CD4-positive, alpha-beta memory T cell (primary cell): ENCODE measurements around the gene FAM131B. TPM values are rescaled to one million over a fixed set of nuclear protein-coding genes. Genes with fewer than 3 reads are reported as not detected.

Experiments
- CTCF ChIA-PET: fragments of 350-600 bp; sonication (Branson Sonifier 250); formaldehyde crosslinking; loops from one replicate; lab custom pipeline; 2021; ENCODE audit warnings: inconsistent platforms; ENCODE audit not compliant: partially characterized antibody; lab: Charles Lee
- POLR2A ChIA-PET: fragments of 350-600 bp; sonication (Branson Sonifier 250); formaldehyde crosslinking; loops from one replicate; lab custom pipeline; 2021; ENCODE audit not compliant: partially characterized antibody; lab: Charles Lee
- DNase-seq, 5 donors: peaks; one replicate each; pipeline versions ENCODE4 v3.0.0 to v3.0.0-alpha.2; 2020 to 2022; ENCODE audit warnings: mixed read lengths in 1 of 5
- H3K27ac ChIP-seq: one replicate; pipeline ENCODE4 v1.7.0; 2013; ENCODE audit warnings: low read depth, low read length
- H3K27me3 ChIP-seq: 2 replicates; pipeline ENCODE4 v1.7.0; 2013; ENCODE audit warnings: mild to moderate bottlenecking, low read length, moderate library complexity; ENCODE audit not compliant: insufficient read depth
- H3K36me3 ChIP-seq: 2 replicates; pipeline ENCODE4 v1.7.0; 2013; ENCODE audit warnings: mild to moderate bottlenecking, low read length, moderate library complexity; ENCODE audit not compliant: insufficient read depth
- H3K4me1 ChIP-seq: 2 replicates; pipeline ENCODE4 v1.7.0; 2013; ENCODE audit warnings: mild to moderate bottlenecking, low read length, moderate library complexity; ENCODE audit not compliant: insufficient read depth
- H3K4me3 ChIP-seq, 2 donors: one replicate each; pipeline ENCODE4 v1.7.0; 2013; ENCODE audit warnings: low read length in 2 of 2, mild to moderate bottlenecking in 1 of 2
- H3K9me3 ChIP-seq, 2 donors: one replicate each; pipeline ENCODE4 v1.7.0; 2013; ENCODE audit warnings: low read length in 2 of 2, control low read depth in 1 of 2; ENCODE audit not compliant: control insufficient read depth in 1 of 2
- H3K27ac Mint-ChIP-seq, 7 donors: one replicate each; pipeline ENCODE4 v1.8.0; 2020 to 2021; ENCODE audit warnings: mixed read lengths in 7 of 7, mild to moderate bottlenecking in 6 of 7, inconsistent platforms in 3 of 7, moderate library complexity in 3 of 7
- H3K27me3 Mint-ChIP-seq, 2 donors: one replicate each; pipeline ENCODE4 v1.8.0; 2020 to 2021; ENCODE audit warnings: mixed read lengths in 2 of 2
- H3K36me3 Mint-ChIP-seq, 2 donors: one replicate each; pipeline ENCODE4 v1.8.0; 2020 to 2021; ENCODE audit warnings: mixed read lengths in 2 of 2, inconsistent platforms in 1 of 2, mild to moderate bottlenecking in 1 of 2
- H3K4me1 Mint-ChIP-seq, 4 donors: one replicate each; pipeline ENCODE4 v1.8.0; 2020 to 2021; ENCODE audit warnings: mixed read lengths in 4 of 4, mild to moderate bottlenecking in 1 of 4
- H3K4me3 Mint-ChIP-seq, 8 donors: one replicate each; pipeline ENCODE4 v1.8.0; 2020 to 2021; ENCODE audit warnings: mixed read lengths in 8 of 8, mild to moderate bottlenecking in 7 of 8, moderate library complexity in 6 of 8, inconsistent platforms in 3 of 8
- H3K9me3 Mint-ChIP-seq, 8 donors: one replicate each; pipeline ENCODE4 v1.8.0; 2020 to 2021; ENCODE audit warnings: mixed read lengths in 8 of 8, mild to moderate bottlenecking in 5 of 8, inconsistent platforms in 3 of 8, moderate library complexity in 1 of 8
- intact Hi-C: fragments of 100-400 bp; cut with micrococcal nuclease; formaldehyde crosslinking; loops from one replicate; pipeline ENCODE4 v1.15.1; 2023
- polyA plus RNA-seq, 2 donors: library from polyadenylated mRNA; unstranded; fragments of 300-500 nt; fragmentation: Illumina TruSeq; gene quantifications; one replicate each; pipeline ENCODE4 v1.2.3, GENCODE V29; 2021
- total RNA-seq, 2 experiments: library from RNA; stranded (reverse); gene quantifications; one replicate each; pipeline ENCODE4 v1.2.3, GENCODE V29; 2021

Gene FAM131B
- total and polyA plus RNA-seq, 4 experiments from 2014 or later = 0.61 to 0.97 TPM; not detected in 2

GRCh38 chr7:143383642-143383957 lies 21.1 kb upstream of the FAM131B start:
- Mint-ChIP-seq H3K27ac (peak overlapping the region in 1 of 7 donors; percentile 61), H3K9me3 (peaks cover 0 to 1% (median 0%) of the 10 kb centered on the region in 8 donors), H3K4me1 (peaks cover 14 to 24% (median 19%) of the 10 kb centered on the region in 4 donors), H3K36me3 (peaks cover 0 to 18% of the 10 kb centered on the region in 2 donors), H3K27me3 (no peaks in the 10 kb centered on the region), H3K4me3 (no peak overlapping the region)
- Histone ChIP-seq H3K36me3 (peaks cover 29% of the 10 kb centered on the region), H3K9me3 (no peaks in the 10 kb centered on the region), H3K4me1 (peaks cover 69% of the 10 kb centered on the region), H3K27ac (peak overlapping the region; percentile 12), H3K27me3 (no peaks in the 10 kb centered on the region), H3K4me3 (no peak overlapping the region)
- DNase-seq = no peak
- POLR2A ChIA-PET = interaction anchor here (0.9 to 9.3 kb wide), 9 partner anchors 9 to 575 kb away, joined by 3 to 215 read pairs (median 6); partner anchors contain the start of gene EPHA1
- intact Hi-C loops = loop anchor here (5.0 kb wide), 1 partner anchor 581 kb away; no protein-coding TSS in a partner anchor
- CTCF ChIA-PET = interaction anchor here (0.8 to 7.9 kb wide), 12 partner anchors 8 to 143 kb away, joined by 3 to 129 read pairs (median 6); partner anchors contain the start of gene EPHA1

- H3K27me3 Mint-ChIP-seq = no peaks in the 10 kb centered on the region
- H3K36me3 Mint-ChIP-seq = peaks cover 0 to 18% of the 10 kb centered on the region in 2 donors
- ChIA-PET CTCF (interaction anchor here (1.3 to 7.9 kb wide), 7 partner anchors 11 to 142 kb away, joined by 4 to 129 read pairs (median 11); partner anchors contain the start of gene EPHA1), POLR2A (interaction anchor here (1.2 to 9.3 kb wide), 6 partner anchors 8 to 575 kb away, joined by 3 to 215 read pairs (median 15); partner anchors contain the start of gene EPHA1)
- no peaks in the 10 kb centered on the region for H3K27me3 ChIP-seq
- H3K9me3 Mint-ChIP-seq = peaks cover 0 to 2% (median 0%) of the 10 kb centered on the region in 8 donors
- peak overlapping the region in 3 of 7 donors; percentile 85 to 87 (median 85) for H3K27ac Mint-ChIP-seq
- no peaks in the 10 kb centered on the region for H3K9me3 ChIP-seq
- intact Hi-C loops = loop anchor here (5.0 kb wide), 1 partner anchor 581 kb away; no protein-coding TSS in a partner anchor
- peak overlapping the region; percentile 91 for H3K27ac ChIP-seq
- H3K4me1 Mint-ChIP-seq = peaks cover 20 to 28% (median 22%) of the 10 kb centered on the region in 4 donors
- H3K4me3 Mint-ChIP-seq = peak overlapping the region in 3 of 8 donors; percentile 79 to 86 (median 81)
- H3K36me3 ChIP-seq = peaks cover 23% of the 10 kb centered on the region
- peaks cover 75% of the 10 kb centered on the region for H3K4me1 ChIP-seq
- H3K4me3 ChIP-seq = peak overlapping the region in 1 of 2 donors; percentile 97
- DNase-seq = no peak
Measured at GRCh38 chr7:143382791-143383641, 20.5 kb upstream of the FAM131B start.

- Histone ChIP-seq H3K4me3 (peak overlapping the region; percentile 34 to 97), H3K4me1 (peaks cover 73% of the 10 kb centered on the region)
Measured at GRCh38 chr7:143382126-143382790, 19.7 kb upstream of the FAM131B start.

GRCh38 chr7:143381427-143382125 lies 19.1 kb upstream of the FAM131B start:
- Histone ChIP-seq H3K27ac (peak overlapping the region; percentile 91), H3K4me1 (peaks cover 70% of the 10 kb centered on the region), H3K9me3 (no peaks in the 10 kb centered on the region), H3K4me3 (peak overlapping the region; percentile 34 to 97), H3K36me3 (peaks cover 9% of the 10 kb centered on the region), H3K27me3 (no peaks in the 10 kb centered on the region)
- ChIA-PET CTCF (interaction anchor here (1.1 to 7.9 kb wide), 4 partner anchors 10 to 141 kb away, joined by 3 to 129 read pairs (median 6); partner anchors contain the start of gene EPHA1), POLR2A (interaction anchor here (0.6 to 9.3 kb wide), 12 partner anchors 11 to 668 kb away, joined by 3 to 215 read pairs (median 12); partner anchors contain the start of gene EPHA1)
- Mint-ChIP-seq H3K27ac (peak overlapping the region in 5 of 7 donors; percentile 53 to 87 (median 85)), H3K4me1 (peaks cover 25 to 35% (median 31%) of the 10 kb centered on the region in 4 donors), H3K27me3 (no peaks in the 10 kb centered on the region), H3K36me3 (peaks cover 0 to 13% of the 10 kb centered on the region in 2 donors), H3K4me3 (peak overlapping the region in 3 of 8 donors; percentile 79 to 86 (median 81)), H3K9me3 (peaks cover 0 to 2% (median 0%) of the 10 kb centered on the region in 8 donors)
- DNase-seq = no peak
- intact Hi-C loops = loop anchor here (2.0 to 5.0 kb wide), 5 partner anchors 19 to 579 kb away; partner anchors contain the start of genes CASP2 and FAM131B

More at GRCh38 chr7:143382126-143382790, 19.7 kb upstream of the FAM131B start:
- Mint-ChIP-seq H3K36me3 (peaks cover 0 to 13% of the 10 kb centered on the region in 2 donors), H3K27me3 (no peaks in the 10 kb centered on the region), H3K9me3 (peaks cover 0 to 2% (median 0%) of the 10 kb centered on the region in 8 donors), H3K4me1 (peaks cover 21 to 29% (median 26%) of the 10 kb centered on the region in 4 donors), H3K4me3 (peak overlapping the region in 3 of 8 donors; percentile 79 to 86 (median 81)), H3K27ac (peak overlapping the region in 5 of 7 donors; percentile 43 to 87 (median 85))
- CTCF ChIA-PET = interaction anchor here (1.1 to 7.9 kb wide), 4 partner anchors 10 to 142 kb away, joined by 3 to 129 read pairs (median 6); partner anchors contain the start of gene EPHA1
- Histone ChIP-seq H3K27ac (peak overlapping the region; percentile 91), H3K36me3 (peaks cover 16% of the 10 kb centered on the region), H3K9me3 (no peaks in the 10 kb centered on the region), H3K27me3 (no peaks in the 10 kb centered on the region)
- POLR2A ChIA-PET = interaction anchor here (0.6 to 9.3 kb wide), 9 partner anchors 11 to 668 kb away, joined by 3 to 215 read pairs (median 12); partner anchors contain the start of gene EPHA1
- intact Hi-C loops = loop anchor here (5.0 kb wide), 1 partner anchor 580 kb away; no protein-coding TSS in a partner anchor
- DNase-seq = no peak

- Histone ChIP-seq H3K27ac (peak within 1 kb of the TSS; percentile 91), H3K9me3 (no peaks in the 10 kb centered on the region), H3K27me3 (no peaks in the 10 kb centered on the region), H3K4me3 (peak within 1 kb of the TSS; percentile 72 to 97), H3K4me1 (peaks cover 70% of the 10 kb centered on the region), H3K36me3 (peaks cover 9% of the 10 kb centered on the region)
- Mint-ChIP-seq H3K36me3 (peaks cover 0 to 13% of the 10 kb centered on the region in 2 donors), H3K4me3 (peak within 1 kb of the TSS; percentile 91 to 95 (median 92)), H3K9me3 (peaks cover 0 to 2% (median 0%) of the 10 kb centered on the region in 8 donors), H3K4me1 (peaks cover 32 to 42% (median 38%) of the 10 kb centered on the region in 4 donors), H3K27me3 (no peaks in the 10 kb centered on the region), H3K27ac (peak within 1 kb of the TSS; percentile 92 to 99 (median 96))
- DNase-seq = peak; percentile 80 to 94 (median 85)
- intact Hi-C loops = loop anchor here (1.0 to 5.0 kb wide), 6 partner anchors 18 to 579 kb away; partner anchors contain the start of genes CASP2, EPHA1 and FAM131B
- ChIA-PET POLR2A (interaction anchor here (0.6 to 9.3 kb wide), 33 partner anchors 8 to 595 kb away, joined by 3 to 215 read pairs (median 5); partner anchors contain the start of genes CASP2, EPHA1, FAM131B and GSTK1), CTCF (interaction anchor here (0.5 to 7.9 kb wide), 33 partner anchors 10 to 639 kb away, joined by 3 to 129 read pairs (median 4); partner anchors contain the start of genes EPHA1 and GSTK1)
Measured at GRCh38 chr7:143380646-143381426, 18.3 kb upstream of the FAM131B start, which contains the start of gene ZYX. TSS of gene ZYX (plus strand) at chr7:143381345. CDS start at chr7:143381572, 227 bp downstream.
